Measurements from ENCODE around the gene BCL2L15. TPM values are rescaled to one million over a fixed set of nuclear protein-coding genes. Genes with fewer than 3 reads are reported as not detected.
"Not testable (repeated sequence)": the region's sequence is repeated elsewhere in the genome, so short reads cannot be mapped to it uniquely, and the experiment has no call there.

BCL2L15 gene
- total and polyA plus RNA-seq, 4 donors = 0.04 to 0.70 (median 0.11) TPM

DNA sequence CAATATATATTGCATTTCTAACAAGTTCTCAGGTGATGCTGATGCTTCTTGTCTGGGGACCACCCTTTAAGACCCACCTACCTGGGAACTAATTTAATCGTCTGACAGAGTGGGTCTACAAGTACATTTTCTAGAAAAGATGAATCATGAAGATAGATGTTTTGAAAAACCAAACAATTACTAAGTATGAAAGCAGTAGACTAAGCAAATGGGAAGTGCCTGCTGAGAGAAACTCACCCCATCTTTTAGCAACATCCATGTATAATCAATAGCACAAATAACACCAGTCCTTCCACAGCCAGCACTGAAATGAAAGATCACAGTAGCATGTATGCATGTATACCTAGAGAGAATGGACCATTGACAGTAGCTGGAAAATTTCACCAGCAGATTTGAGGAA, 33.1 kb downstream of the BCL2L15 start:
- 49% methylated on average over 1 of the region's 1 CpG for WGBS

DNA sequence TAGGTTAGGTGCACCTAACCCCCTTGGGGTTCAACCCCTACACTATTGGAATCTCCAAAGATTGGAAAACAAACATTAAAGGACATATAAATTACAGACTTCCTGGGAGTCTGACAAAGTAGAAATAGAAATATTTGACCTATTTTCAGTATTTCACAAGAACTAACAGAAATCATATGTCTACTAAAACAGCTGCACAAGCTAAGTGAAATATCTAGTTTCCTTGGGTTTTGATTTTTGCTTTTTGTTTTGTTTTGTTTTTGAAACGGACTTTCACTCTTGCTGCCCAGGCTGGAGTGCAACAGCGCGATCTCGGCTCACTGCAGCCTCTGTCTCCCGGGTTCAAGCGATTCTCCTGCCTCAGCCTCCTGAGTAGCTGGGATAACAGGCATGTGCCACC, 34.7 kb downstream of the BCL2L15 start:
- WGBS = 87% methylated on average over 6 of the region's 6 CpGs
- not testable (repeated sequence) for H3K27ac ChIP-seq (ENCODE audit: low read depth in 1 of 2, low read length in 2 of 2); H3K27me3 ChIP-seq (ENCODE audit: control insufficient read depth in 4 of 4, insufficient read depth in 4 of 4, low read length in 3 of 4); DNase-seq (ENCODE audit: low spot score); H3K36me3 ChIP-seq (ENCODE audit: control insufficient read depth in 4 of 4, insufficient read depth in 3 of 4, low read depth in 1 of 4, low read length in 3 of 4); H3K9me3 ChIP-seq (ENCODE audit: control insufficient read depth in 4 of 4, low read length in 3 of 4); H3K4me1 ChIP-seq (ENCODE audit: control insufficient read depth in 4 of 4, insufficient read depth in 4 of 4, low read length in 3 of 4); H3K9ac ChIP-seq (ENCODE audit: low read depth in 1 of 2, low read length in 2 of 2); H3K4me3 ChIP-seq (ENCODE audit: low read depth in 1 of 3, low read length in 3 of 3)

More for the DNA sequence above, 33.1 kb downstream of the BCL2L15 start:
- no peak for DNase-seq (ENCODE audit: low spot score)
- TF ChIP-seq TAF1 (conservative IDR thresholded peaks at IDR 0.05) (no peak), RXRA (IDR thresholded peaks at IDR 0.05) (no peak), FOXA2 (IDR thresholded peaks at IDR 0.05) (no peak), HNF4G (IDR thresholded peaks at IDR 0.05) (no peak), SP1 (IDR thresholded peaks at IDR 0.05) (no peak), JUND (IDR thresholded peaks at IDR 0.05) (no peak), RAD21 (IDR thresholded peaks at IDR 0.05) (no peak), HNF4A (conservative IDR thresholded peaks at IDR 0.05) (no peak), GABPA (IDR thresholded peaks at IDR 0.05 in 1 of 2, conservative IDR thresholded peaks at IDR 0.05 in 1 of 2) (no peak), NR2F2 (IDR thresholded peaks at IDR 0.05) (no peak), FOXA1 (IDR thresholded peaks at IDR 0.05) (no peak), YY1 (IDR thresholded peaks at IDR 0.05) (no peak), EGR1 (IDR thresholded peaks at IDR 0.05; ENCODE audit: low read depth in 2 of 2) (no peak)
- TF ChIP-seq, protein P1, sequence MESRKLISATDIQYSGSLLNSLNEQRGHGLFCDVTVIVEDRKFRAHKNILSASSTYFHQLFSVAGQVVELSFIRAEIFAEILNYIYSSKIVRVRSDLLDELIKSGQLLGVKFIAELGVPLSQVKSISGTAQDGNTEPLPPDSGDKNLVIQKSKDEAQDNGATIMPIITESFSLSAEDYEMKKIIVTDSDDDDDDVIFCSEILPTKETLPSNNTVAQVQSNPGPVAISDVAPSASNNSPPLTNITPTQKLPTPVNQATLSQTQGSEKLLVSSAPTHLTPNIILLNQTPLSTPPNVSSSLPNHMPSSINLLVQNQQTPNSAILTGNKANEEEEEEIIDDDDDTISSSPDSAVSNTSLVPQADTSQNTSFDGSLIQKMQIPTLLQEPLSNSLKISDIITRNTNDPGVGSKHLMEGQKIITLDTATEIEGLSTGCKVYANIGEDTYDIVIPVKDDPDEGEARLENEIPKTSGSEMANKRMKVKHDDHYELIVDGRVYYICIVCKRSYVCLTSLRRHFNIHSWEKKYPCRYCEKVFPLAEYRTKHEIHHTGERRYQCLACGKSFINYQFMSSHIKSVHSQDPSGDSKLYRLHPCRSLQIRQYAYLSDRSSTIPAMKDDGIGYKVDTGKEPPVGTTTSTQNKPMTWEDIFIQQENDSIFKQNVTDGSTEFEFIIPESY (IDR thresholded peaks at IDR 0.05) = no peak
- TF ChIP-seq, protein P2, sequence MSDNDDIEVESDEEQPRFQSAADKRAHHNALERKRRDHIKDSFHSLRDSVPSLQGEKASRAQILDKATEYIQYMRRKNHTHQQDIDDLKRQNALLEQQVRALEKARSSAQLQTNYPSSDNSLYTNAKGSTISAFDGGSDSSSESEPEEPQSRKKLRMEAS (IDR thresholded peaks at IDR 0.05) = no peak
- TF ChIP-seq, protein P3, sequence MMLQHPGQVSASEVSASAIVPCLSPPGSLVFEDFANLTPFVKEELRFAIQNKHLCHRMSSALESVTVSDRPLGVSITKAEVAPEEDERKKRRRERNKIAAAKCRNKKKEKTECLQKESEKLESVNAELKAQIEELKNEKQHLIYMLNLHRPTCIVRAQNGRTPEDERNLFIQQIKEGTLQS (IDR thresholded peaks at IDR 0.05) = no peak
- TF ChIP-seq, protein P4, sequence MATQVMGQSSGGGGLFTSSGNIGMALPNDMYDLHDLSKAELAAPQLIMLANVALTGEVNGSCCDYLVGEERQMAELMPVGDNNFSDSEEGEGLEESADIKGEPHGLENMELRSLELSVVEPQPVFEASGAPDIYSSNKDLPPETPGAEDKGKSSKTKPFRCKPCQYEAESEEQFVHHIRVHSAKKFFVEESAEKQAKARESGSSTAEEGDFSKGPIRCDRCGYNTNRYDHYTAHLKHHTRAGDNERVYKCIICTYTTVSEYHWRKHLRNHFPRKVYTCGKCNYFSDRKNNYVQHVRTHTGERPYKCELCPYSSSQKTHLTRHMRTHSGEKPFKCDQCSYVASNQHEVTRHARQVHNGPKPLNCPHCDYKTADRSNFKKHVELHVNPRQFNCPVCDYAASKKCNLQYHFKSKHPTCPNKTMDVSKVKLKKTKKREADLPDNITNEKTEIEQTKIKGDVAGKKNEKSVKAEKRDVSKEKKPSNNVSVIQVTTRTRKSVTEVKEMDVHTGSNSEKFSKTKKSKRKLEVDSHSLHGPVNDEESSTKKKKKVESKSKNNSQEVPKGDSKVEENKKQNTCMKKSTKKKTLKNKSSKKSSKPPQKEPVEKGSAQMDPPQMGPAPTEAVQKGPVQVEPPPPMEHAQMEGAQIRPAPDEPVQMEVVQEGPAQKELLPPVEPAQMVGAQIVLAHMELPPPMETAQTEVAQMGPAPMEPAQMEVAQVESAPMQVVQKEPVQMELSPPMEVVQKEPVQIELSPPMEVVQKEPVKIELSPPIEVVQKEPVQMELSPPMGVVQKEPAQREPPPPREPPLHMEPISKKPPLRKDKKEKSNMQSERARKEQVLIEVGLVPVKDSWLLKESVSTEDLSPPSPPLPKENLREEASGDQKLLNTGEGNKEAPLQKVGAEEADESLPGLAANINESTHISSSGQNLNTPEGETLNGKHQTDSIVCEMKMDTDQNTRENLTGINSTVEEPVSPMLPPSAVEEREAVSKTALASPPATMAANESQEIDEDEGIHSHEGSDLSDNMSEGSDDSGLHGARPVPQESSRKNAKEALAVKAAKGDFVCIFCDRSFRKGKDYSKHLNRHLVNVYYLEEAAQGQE (IDR thresholded peaks at IDR 0.05) = no peak
- H3K36me3 ChIP-seq (ENCODE audit: control insufficient read depth in 4 of 4, insufficient read depth in 3 of 4, low read depth in 1 of 4, low read length in 3 of 4) = no peaks in the 10 kb centered on the region
- no peaks in the 10 kb centered on the region for H3K9me3 ChIP-seq (ENCODE audit: control insufficient read depth in 4 of 4, low read length in 3 of 4)
- H3K27me3 ChIP-seq (ENCODE audit: control insufficient read depth in 4 of 4, insufficient read depth in 4 of 4, low read length in 3 of 4) = no peaks in the 10 kb centered on the region
- no peak overlapping the region for H3K4me3 ChIP-seq (ENCODE audit: low read depth in 1 of 3, low read length in 3 of 3)
- no peaks in the 10 kb centered on the region for H3K4me1 ChIP-seq (ENCODE audit: control insufficient read depth in 4 of 4, insufficient read depth in 4 of 4, low read length in 3 of 4)
- no peak overlapping the region for H3K27ac ChIP-seq (ENCODE audit: low read depth in 1 of 2, low read length in 2 of 2)
- no peak overlapping the region for H3K9ac ChIP-seq (ENCODE audit: low read depth in 1 of 2, low read length in 2 of 2)

Measured in liver (tissue), 9 donors.